ENCODE measurements around the gene SRMS. TPM values are rescaled to one million over a fixed set of nuclear protein-coding genes. Genes with fewer than 3 reads are reported as not detected.

The SRMS gene
- total and polyA plus RNA-seq, 4 donors, result not detected

GRCh38 chr20:63543131-63543530, 4.4 kb downstream of the SRMS start:
- TF ChIP-seq HNF4G (IDR thresholded peaks at IDR 0.05) (no peak), GABPA (IDR thresholded peaks at IDR 0.05 in 1 of 2, conservative IDR thresholded peaks at IDR 0.05 in 1 of 2) (no peak), JUND (IDR thresholded peaks at IDR 0.05) (no peak), REST (IDR thresholded peaks at IDR 0.05) (no peak), NR2F2 (IDR thresholded peaks at IDR 0.05) (no peak), RAD21 (IDR thresholded peaks at IDR 0.05) (no peak)
- no peak for DNase-seq (ENCODE audit: low spot score)

GRCh38 chr20:63542696-63543095, 4.9 kb downstream of the SRMS start:
- H3K4me3 ChIP-seq (ENCODE audit: low read depth in 1 of 3, low read length in 3 of 3), result no peak overlapping the region
- no peak overlapping the region for H3K27ac ChIP-seq (ENCODE audit: low read depth in 1 of 2, low read length in 2 of 2)
- no peaks in the 10 kb centered on the region for H3K27me3 ChIP-seq (ENCODE audit: control insufficient read depth in 4 of 4, insufficient read depth in 4 of 4, low read length in 3 of 4)
- H3K9ac ChIP-seq (ENCODE audit: low read depth in 1 of 2, low read length in 2 of 2), result no peak overlapping the region
- peaks cover 0 to 3% (median under 1%) of the 10 kb centered on the region in 4 donors for H3K4me1 ChIP-seq (ENCODE audit: control insufficient read depth in 4 of 4, insufficient read depth in 4 of 4, low read length in 3 of 4)
- DNase-seq (ENCODE audit: low spot score), result no peak
- TF ChIP-seq EGR1 (IDR thresholded peaks at IDR 0.05; ENCODE audit: low read depth in 2 of 2), result no peak
- TF ChIP-seq FOXA2 (IDR thresholded peaks at IDR 0.05), result no peak
- no peak for TF ChIP-seq RXRA (IDR thresholded peaks at IDR 0.05)
- TF ChIP-seq YY1 (IDR thresholded peaks at IDR 0.05), result no peak
- no peak for TF ChIP-seq REST (IDR thresholded peaks at IDR 0.05)
- no peak for TF ChIP-seq CTCF (IDR thresholded peaks at IDR 0.05; ENCODE audit: low read depth, low read length, missing input control)
- TF ChIP-seq HNF4A (conservative IDR thresholded peaks at IDR 0.05), result no peak
- TF ChIP-seq HNF4G (IDR thresholded peaks at IDR 0.05), result no peak
- TF ChIP-seq SP1 (IDR thresholded peaks at IDR 0.05), result no peak
- no peak for TF ChIP-seq FOXA1 (IDR thresholded peaks at IDR 0.05)
- no peak for TF ChIP-seq JUND (IDR thresholded peaks at IDR 0.05)
- TF ChIP-seq ATF3 (IDR thresholded peaks at IDR 0.05), result no peak
- no peak for TF ChIP-seq ZBTB33 (IDR thresholded peaks at IDR 0.05)
- TF ChIP-seq RAD21 (IDR thresholded peaks at IDR 0.05), result no peak
- TF ChIP-seq NR2F2 (IDR thresholded peaks at IDR 0.05), result no peak
- no peak for TF ChIP-seq MAX (IDR thresholded peaks at IDR 0.05)
- no peak for TF ChIP-seq TAF1 (conservative IDR thresholded peaks at IDR 0.05)
- no peak for TF ChIP-seq GABPA (IDR thresholded peaks at IDR 0.05 in 1 of 2, conservative IDR thresholded peaks at IDR 0.05 in 1 of 2)
- 90% methylated on average over 10 of the region's 10 CpGs for WGBS
- H3K36me3 ChIP-seq (ENCODE audit: control insufficient read depth in 4 of 4, insufficient read depth in 3 of 4, low read depth in 1 of 4, low read length in 3 of 4), result no peaks in the 10 kb centered on the region
- no peaks in the 10 kb centered on the region for H3K9me3 ChIP-seq (ENCODE audit: control insufficient read depth in 4 of 4, low read length in 3 of 4)

More at GRCh38 chr20:63543131-63543530, 4.4 kb downstream of the SRMS start:
- no peaks in the 10 kb centered on the region for H3K27me3 ChIP-seq (ENCODE audit: control insufficient read depth in 4 of 4, insufficient read depth in 4 of 4, low read length in 3 of 4)
- H3K9ac ChIP-seq (ENCODE audit: low read depth in 1 of 2, low read length in 2 of 2), result no peak overlapping the region
- no peaks in the 10 kb centered on the region for H3K9me3 ChIP-seq (ENCODE audit: control insufficient read depth in 4 of 4, low read length in 3 of 4)
- no peak overlapping the region for H3K27ac ChIP-seq (ENCODE audit: low read depth in 1 of 2, low read length in 2 of 2)
- no peak overlapping the region for H3K4me3 ChIP-seq (ENCODE audit: low read depth in 1 of 3, low read length in 3 of 3)
- H3K36me3 ChIP-seq (ENCODE audit: control insufficient read depth in 4 of 4, insufficient read depth in 3 of 4, low read depth in 1 of 4, low read length in 3 of 4), result no peaks in the 10 kb centered on the region
- 88% methylated on average over 10 of the region's 10 CpGs for WGBS
- no peaks in the 10 kb centered on the region for H3K4me1 ChIP-seq (ENCODE audit: control insufficient read depth in 4 of 4, insufficient read depth in 4 of 4, low read length in 3 of 4)

Data from liver (tissue), 9 donors.